ENCODE data around the gene CNPY4.

Gene CNPY4

GRCh38 chr7:100089458-100090196 is 29.8 kb upstream of the CNPY4 start:
- no peak overlapping the region for H3K14ac ChIP-seq (ENCODE audit: low read length in 2 of 2)
- H3K4me3 ChIP-seq (ENCODE audit: insufficient read depth in 1 of 2, low read depth in 1 of 2, low read length in 2 of 2): peak overlapping the region; percentile 85 to 97
- peak overlapping the region; percentile 94 for H4K91ac ChIP-seq (ENCODE audit: low read length)
- H3K9ac ChIP-seq (ENCODE audit: low read length): peak overlapping the region; percentile 96
- H3K27me3 ChIP-seq (ENCODE audit: control insufficient read depth in 1 of 2, insufficient read depth in 1 of 2, low read length in 2 of 2): no peaks in the 10 kb centered on the region
- peak overlapping the region in 1 of 2 experiments; percentile 87 for H3K23ac ChIP-seq (ENCODE audit: low read length in 2 of 2)
- H3K27ac ChIP-seq (ENCODE audit: low read length, poor library complexity, severe bottlenecking): peak overlapping the region; percentile 65
- peak overlapping the region; percentile 96 for H2BK15ac ChIP-seq (ENCODE audit: low read depth, poor library complexity, severe bottlenecking)
- H2AFZ ChIP-seq (ENCODE audit: low read depth, low read length): no peak overlapping the region
- peaks cover 38 to 44% of the 10 kb centered on the region in 2 experiments for H3K36me3 ChIP-seq (ENCODE audit: control insufficient read depth in 1 of 2, insufficient read depth in 2 of 2, low read depth in 1 of 2, low read length in 2 of 2)
- no peak overlapping the region for H2AK5ac ChIP-seq (ENCODE audit: low read length, severe bottlenecking)
- peaks cover 8% of the 10 kb centered on the region for H3K4me1 ChIP-seq (ENCODE audit: control insufficient read depth, insufficient read depth, low read depth, low read length)
- H3K4me2 ChIP-seq (ENCODE audit: low read length, poor library complexity, severe bottlenecking): peak overlapping the region; percentile 90
- H2BK5ac ChIP-seq (ENCODE audit: low read depth, low read length, poor library complexity, severe bottlenecking): no peak overlapping the region
- peak overlapping the region; percentile 88 for H2BK120ac ChIP-seq (ENCODE audit: low read depth, low read length)
- H3K18ac ChIP-seq (ENCODE audit: low read depth in 1 of 2, low read length in 2 of 2): peak overlapping the region; percentile 89 to 93
- H2BK12ac ChIP-seq (ENCODE audit: low read length in 2 of 2): peak overlapping the region; percentile 46 to 79
- no peaks in the 10 kb centered on the region for H3K9me3 ChIP-seq (ENCODE audit: control insufficient read depth, low read length)
- DNase-seq: peak; percentile 58
- 22% methylated on average over 5 of the region's 7 CpGs for WGBS
- H4K8ac ChIP-seq (ENCODE audit: low read length): peak overlapping the region; percentile 97
- peaks cover 14% of the 10 kb centered on the region for H3K79me1 ChIP-seq (replicated peaks; ENCODE audit: low read length, poor library complexity, severe bottlenecking)
- H3K4ac ChIP-seq (ENCODE audit: low read depth in 1 of 2, low read length in 2 of 2): peak overlapping the region; percentile 76 to 93

- no peak overlapping the region for H3K27ac ChIP-seq (ENCODE audit: low read length, poor library complexity, severe bottlenecking)
- no peak overlapping the region for H2AFZ ChIP-seq (ENCODE audit: low read depth, low read length)
- 89% methylated on average over 13 of the region's 14 CpGs for WGBS
- peaks cover 8% of the 10 kb centered on the region for H3K4me1 ChIP-seq (ENCODE audit: control insufficient read depth, insufficient read depth, low read depth, low read length)
- H3K4me3 ChIP-seq (ENCODE audit: insufficient read depth in 1 of 2, low read depth in 1 of 2, low read length in 2 of 2): no peak overlapping the region
- peak overlapping the region; percentile 3 for H3K9ac ChIP-seq (ENCODE audit: low read length)
- H3K4ac ChIP-seq (ENCODE audit: low read depth in 1 of 2, low read length in 2 of 2): peak overlapping the region in 1 of 2 experiments; percentile 50
- H4K8ac ChIP-seq (ENCODE audit: low read length): peak overlapping the region; percentile 47
- H3K4me2 ChIP-seq (ENCODE audit: low read length, poor library complexity, severe bottlenecking): no peak overlapping the region
- H2BK120ac ChIP-seq (ENCODE audit: low read depth, low read length): no peak overlapping the region
- no peak overlapping the region for H2AK5ac ChIP-seq (ENCODE audit: low read length, severe bottlenecking)
- no peaks in the 10 kb centered on the region for H3K27me3 ChIP-seq (ENCODE audit: control insufficient read depth in 1 of 2, insufficient read depth in 1 of 2, low read length in 2 of 2)
- H3K14ac ChIP-seq (ENCODE audit: low read length in 2 of 2): peak overlapping the region in 1 of 2 experiments; percentile 8
- H3K36me3 ChIP-seq (ENCODE audit: control insufficient read depth in 1 of 2, insufficient read depth in 2 of 2, low read depth in 1 of 2, low read length in 2 of 2): peaks cover 46 to 55% of the 10 kb centered on the region in 2 experiments
- H2BK5ac ChIP-seq (ENCODE audit: low read depth, low read length, poor library complexity, severe bottlenecking): no peak overlapping the region
- H3K9me3 ChIP-seq (ENCODE audit: control insufficient read depth, low read length): no peaks in the 10 kb centered on the region
- no peak overlapping the region for H3K23ac ChIP-seq (ENCODE audit: low read length in 2 of 2)
- H3K79me1 ChIP-seq (replicated peaks; ENCODE audit: low read length, poor library complexity, severe bottlenecking): peaks cover 21% of the 10 kb centered on the region
- DNase-seq: no peak
- H2BK15ac ChIP-seq (ENCODE audit: low read depth, poor library complexity, severe bottlenecking): no peak overlapping the region
- peak overlapping the region in 1 of 2 experiments; percentile 69 for H3K18ac ChIP-seq (ENCODE audit: low read depth in 1 of 2, low read length in 2 of 2)
- H4K91ac ChIP-seq (ENCODE audit: low read length): peak overlapping the region; percentile 23
- peak overlapping the region; percentile 29 to 88 for H2BK12ac ChIP-seq (ENCODE audit: low read length in 2 of 2)
Measured at GRCh38 chr7:100090527-100091410, 28.7 kb upstream of the CNPY4 start.

GRCh38 chr7:100091411-100092181 is 27.8 kb upstream of the CNPY4 start:
- Histone ChIP-seq H2BK120ac (ENCODE audit: low read depth, low read length) (no peak overlapping the region), H4K91ac (ENCODE audit: low read length) (no peak overlapping the region), H3K4me3 (ENCODE audit: insufficient read depth in 1 of 2, low read depth in 1 of 2, low read length in 2 of 2) (no peak overlapping the region), H3K79me1 (replicated peaks; ENCODE audit: low read length, poor library complexity, severe bottlenecking) (peaks cover 25% of the 10 kb centered on the region), H3K36me3 (ENCODE audit: control insufficient read depth in 1 of 2, insufficient read depth in 2 of 2, low read depth in 1 of 2, low read length in 2 of 2) (peaks cover 54 to 64% of the 10 kb centered on the region in 2 experiments), H4K8ac (ENCODE audit: low read length) (no peak overlapping the region), H3K18ac (ENCODE audit: low read depth in 1 of 2, low read length in 2 of 2) (no peak overlapping the region), H3K4me1 (ENCODE audit: control insufficient read depth, insufficient read depth, low read depth, low read length) (peaks cover 8% of the 10 kb centered on the region), H3K4ac (ENCODE audit: low read depth in 1 of 2, low read length in 2 of 2) (peak overlapping the region in 1 of 2 experiments; percentile 32), H3K9me3 (ENCODE audit: control insufficient read depth, low read length) (no peaks in the 10 kb centered on the region), H3K27me3 (ENCODE audit: control insufficient read depth in 1 of 2, insufficient read depth in 1 of 2, low read length in 2 of 2) (no peaks in the 10 kb centered on the region), H2AK5ac (ENCODE audit: low read length, severe bottlenecking) (no peak overlapping the region), H2BK15ac (ENCODE audit: low read depth, poor library complexity, severe bottlenecking) (peak overlapping the region; percentile 68), H3K27ac (ENCODE audit: low read length, poor library complexity, severe bottlenecking) (no peak overlapping the region), H3K14ac (ENCODE audit: low read length in 2 of 2) (no peak overlapping the region), H2BK5ac (ENCODE audit: low read depth, low read length, poor library complexity, severe bottlenecking) (no peak overlapping the region), H3K4me2 (ENCODE audit: low read length, poor library complexity, severe bottlenecking) (no peak overlapping the region), H3K23ac (ENCODE audit: low read length in 2 of 2) (peak overlapping the region in 1 of 2 experiments; percentile 68), H3K9ac (ENCODE audit: low read length) (no peak overlapping the region), H2BK12ac (ENCODE audit: low read length in 2 of 2) (no peak overlapping the region), H2AFZ (ENCODE audit: low read depth, low read length) (no peak overlapping the region)
- peak; percentile 54 for DNase-seq
- WGBS: 64% methylated on average over 19 of the region's 19 CpGs
